Fibroblast of skin of right quadriceps (primary cell): ENCODE results near the gene EXOSC1.
"Not testable (repeated sequence)": the region's sequence is repeated elsewhere in the genome, so short reads cannot be mapped to it uniquely, and the experiment has no call there.

ENCODE experiments used
- DNase-seq: peaks from one replicate; pipeline ENCODE4 v3.0.0-alpha.2; 2013

Gene EXOSC1

GRCh38 chr10:97407211-97407951 is 38.4 kb downstream of the EXOSC1 start:
- peak; percentile 72 for DNase-seq

- DNase-seq: not testable (repeated sequence)
Observed at GRCh38 chr10:97406483-97406882, 39.3 kb downstream of the EXOSC1 start.

- DNase-seq: no peak
Observed at GRCh38 chr10:97406064-97406463, 39.7 kb downstream of the EXOSC1 start.

GRCh38 chr10:97404044-97404443 is 41.8 kb downstream of the EXOSC1 start:
- DNase-seq: no peak

GRCh38 chr10:97401455-97401919 is 44.3 kb downstream of the EXOSC1 start:
- DNase-seq: no peak

- peak; percentile 99 for DNase-seq
Observed at GRCh38 chr10:97400665-97401454, 44.9 kb downstream of the EXOSC1 start, which contains the start of gene RRP12. Gene RRP12, minus strand, starts transcription at chr10:97401340. Its CDS starts 109 bp downstream, at chr10:97401231.

- peak; percentile 47 for DNase-seq
Observed at GRCh38 chr10:97399843-97400545, 45.8 kb downstream of the EXOSC1 start.

GRCh38 chr10:97396056-97396455 is 49.8 kb downstream of the EXOSC1 start:
- DNase-seq: no peak

- no peak for DNase-seq
Observed at GRCh38 chr10:97393034-97393573, 52.7 kb downstream of the EXOSC1 start.

GRCh38 chr10:97390091-97390490 is 55.7 kb downstream of the EXOSC1 start:
- no peak for DNase-seq

- DNase-seq: no peak
Observed at GRCh38 chr10:97388152-97388551, 57.7 kb downstream of the EXOSC1 start.
